PC-9 (cell line): ENCODE results near the gene LTA. TPM values are rescaled to one million over a fixed set of nuclear protein-coding genes. Genes with fewer than 3 reads are reported as not detected.
A peak's percentile ranks its signal among the peaks of the same experiment; 100 is the strongest.

Experiments used
- BruUV-seq: library from RNA; stranded (reverse); fragments of 400-500 nt; replicated peaks from 2 replicates; lab custom pipeline; 2021; lab: Mats Ljungman, UMichigan
- CTCF ChIA-PET: fragments of 300-600 bp; sonication (Branson Sonifier 250); formaldehyde crosslinking; loops from one replicate; lab custom pipeline; 2022; ENCODE audit warnings: antibody characterized with exemption; lab: Charles Lee
- POLR2A ChIA-PET: fragments of 300-600 bp; sonication (Branson Sonifier 250); formaldehyde crosslinking; loops from one replicate; lab custom pipeline; 2022; ENCODE audit warnings: antibody characterized with exemption; ENCODE audit not compliant: unreplicated experiment; lab: Charles Lee
- DNase-seq, 2 experiments: peaks; one replicate each; pipeline versions ENCODE4 v3.0.0 to v3.0.0-alpha.2; 2015 to 2022; ENCODE audit warnings: mixed read lengths in 1 of 2
- H2AFZ ChIP-seq: fragments of 200-600 bp; sonication (generic); 2 replicates; pipeline ENCODE4 v1.8.1; 2017; ENCODE audit warnings: antibody characterized with exemption
- H3F3A ChIP-seq: fragments of 200-600 bp; sonication (generic); 2 replicates; pipeline ENCODE4 v1.8.1; 2017; ENCODE audit warnings: antibody characterized with exemption, mild to moderate bottlenecking, low read depth; ENCODE audit not compliant: insufficient read depth
- H3K27ac ChIP-seq: fragments of 200-600 bp; sonication (generic); 2 replicates; pipeline ENCODE4 v1.6.1; 2016; ENCODE audit warnings: mixed run types
- H3K27me3 ChIP-seq: fragments of 200-600 bp; sonication (generic); 2 replicates; pipeline ENCODE4 v1.6.1; 2016; ENCODE audit warnings: low read depth, mixed run types; ENCODE audit not compliant: insufficient read depth
- H3K36me3 ChIP-seq: fragments of 200-600 bp; sonication (generic); 2 replicates; pipeline ENCODE4 v1.6.1; 2016; ENCODE audit warnings: low read depth, mixed run types
- H3K4me1 ChIP-seq: fragments of 200-600 bp; sonication (generic); replicated peaks from 2 replicates; pipeline ENCODE4 v1.6.1; 2016; ENCODE audit warnings: mixed run types; ENCODE audit not compliant: insufficient read depth
- H3K4me2 ChIP-seq: fragments of 200-600 bp; sonication (generic); 2 replicates; pipeline ENCODE4 v1.6.1; 2017; ENCODE audit warnings: mixed run types
- H3K4me3 ChIP-seq: fragments of 200-600 bp; sonication (generic); 2 replicates; pipeline ENCODE4 v1.6.1; 2016; ENCODE audit warnings: mixed run types
- H3K79me2 ChIP-seq: fragments of 200-600 bp; sonication (generic); 2 replicates; pipeline ENCODE4 v1.6.1; 2017; ENCODE audit warnings: low read depth, mixed run types
- H3K9me2 ChIP-seq: fragments of 200-600 bp; sonication (generic); 2 replicates; pipeline ENCODE4 v1.8.1; 2017; ENCODE audit warnings: mild to moderate bottlenecking; ENCODE audit not compliant: insufficient read depth
- H3K9me3 ChIP-seq: fragments of 200-600 bp; sonication (generic); 2 replicates; pipeline ENCODE4 v1.8.1; 2016; ENCODE audit warnings: low read depth; ENCODE audit not compliant: insufficient read depth
- H4K20me1 ChIP-seq: fragments of 200-600 bp; sonication (generic); 2 replicates; pipeline ENCODE4 v1.8.1; 2017; ENCODE audit not compliant: insufficient read depth
- CTCF ChIP-seq: fragments of 200-600 bp; sonication (generic); conservative IDR thresholded peaks from 2 replicates; pipeline ENCODE4 v1.6.1; 2017; ENCODE audit warnings: mixed run types, antibody characterized with exemption, mild to moderate bottlenecking, moderate library complexity
- EZH2 ChIP-seq: fragments of 200-600 bp; sonication (generic); IDR thresholded peaks from 2 replicates; pipeline ENCODE4 v1.8.0; 2017; ENCODE audit warnings: antibody characterized with exemption, low read depth
- intact Hi-C: fragments of 100-400 bp; cut with micrococcal nuclease; formaldehyde crosslinking; loops from one replicate; pipeline ENCODE4 v1.10.0; 2022; ENCODE audit not compliant: unreplicated experiment
- total RNA-seq: library from RNA; stranded (reverse); gene quantifications from 2 replicates; pipeline ENCODE4 v1.2.3, GENCODE V29; 2021

Gene LTA
- total RNA-seq, 1 experiment from 2014 or later = not detected

- no TSS peak for BruUV-seq
- H4K20me1 ChIP-seq = no peaks in the 10 kb centered on the region
- H3K4me1 ChIP-seq = no peaks in the 10 kb centered on the region
- CTCF ChIA-PET = no interaction called here
- intact Hi-C loops = no loop called here
- TF ChIP-seq CTCF (peak; percentile 60), EZH2 (no peak)
- no peak overlapping the region for H3K27ac ChIP-seq
- no peaks in the 10 kb centered on the region for H3K79me2 ChIP-seq
- H3K27me3 ChIP-seq = no peaks in the 10 kb centered on the region
- no peak overlapping the region for H3K4me3 ChIP-seq
- H3K9me3 ChIP-seq = no peaks in the 10 kb centered on the region
- no peaks in the 10 kb centered on the region for H3F3A ChIP-seq
- POLR2A ChIA-PET = no interaction called here
- H2AFZ ChIP-seq = no peak overlapping the region
- DNase-seq = no peak
- no peaks in the 10 kb centered on the region for H3K9me2 ChIP-seq
- H3K36me3 ChIP-seq = no peaks in the 10 kb centered on the region
- no peak overlapping the region for H3K4me2 ChIP-seq
Observed at GRCh38 chr6:31585491-31585890, 13.4 kb downstream of the LTA start.

- Histone ChIP-seq H3K27me3 (no peaks in the 10 kb centered on the region), H2AFZ (no peak within 1 kb of the TSS), H3K27ac (no peak within 1 kb of the TSS), H3K36me3 (no peaks in the 10 kb centered on the region), H3K79me2 (no peaks in the 10 kb centered on the region), H3K4me2 (no peak within 1 kb of the TSS), H3K9me2 (no peaks in the 10 kb centered on the region), H3K4me1 (no peaks in the 10 kb centered on the region), H3K4me3 (no peak within 1 kb of the TSS), H3F3A (no peaks in the 10 kb centered on the region), H4K20me1 (no peaks in the 10 kb centered on the region), H3K9me3 (no peaks in the 10 kb centered on the region)
- TF ChIP-seq EZH2 (no peak), CTCF (no peak)
- BruUV-seq = no TSS peak
- intact Hi-C loops = no loop called here
- POLR2A ChIA-PET = no interaction called here
- CTCF ChIA-PET = interaction anchor here (1.1 kb wide), 1 partner anchor 13 kb away, joined by 3 read pairs; no protein-coding TSS in a partner anchor
- DNase-seq = no peak
Observed at GRCh38 chr6:31586008-31586407, 13.9 kb downstream of the LTA start, which contains the start of gene LST1. LST1 (plus strand) TSS chr6:31586277; CDS start chr6:31587300, 1,023 bp downstream.

GRCh38 chr6:31586599-31587281, 14.7 kb downstream of the LTA start:
- Histone ChIP-seq H2AFZ (no peak overlapping the region), H3F3A (no peaks in the 10 kb centered on the region), H3K27me3 (no peaks in the 10 kb centered on the region), H4K20me1 (no peaks in the 10 kb centered on the region), H3K4me1 (no peaks in the 10 kb centered on the region), H3K79me2 (no peaks in the 10 kb centered on the region), H3K9me2 (no peaks in the 10 kb centered on the region), H3K27ac (no peak overlapping the region), H3K4me3 (no peak overlapping the region), H3K9me3 (no peaks in the 10 kb centered on the region), H3K4me2 (no peak overlapping the region), H3K36me3 (no peaks in the 10 kb centered on the region)
- no peak for TF ChIP-seq CTCF
- no peak for TF ChIP-seq EZH2
- no TSS peak for BruUV-seq
- POLR2A ChIA-PET = interaction anchor here (0.6 kb wide), 1 partner anchor 500 kb away, joined by 7 read pairs; no protein-coding TSS in a partner anchor
- no peak for DNase-seq
- intact Hi-C loops = no loop called here
- CTCF ChIA-PET = interaction anchor here (1.1 kb wide), 1 partner anchor 12 kb away, joined by 3 read pairs; no protein-coding TSS in a partner anchor
